Prostate gland (tissue), 2 donors: ENCODE results near the gene ANKS3.

Source experiments
- POLR2AphosphoS5 ChIP-seq: sonication (generic); formaldehyde crosslinking; IDR thresholded peaks from one replicate; pipeline ENCODE4 v1.6.1; 2017; ENCODE audit warnings: antibody characterized with exemption
- TF ChIP-seq, protein P1 (sequence below), 4 experiments: fragments of 200-600 bp in 2 of 4; fragments of 450-650 bp in 2 of 4; sonication (generic) in 2 of 4; IDR thresholded peaks; 1 replicate in 3 of 4; 2 replicates in 1 of 4; pipeline ENCODE4 v1.5.1; 2016 to 2019; ENCODE audit warnings: antibody characterized with exemption in 4 of 4, mild to moderate bottlenecking in 2 of 4, moderate library complexity in 2 of 4

- no peak for TF ChIP-seq POLR2AphosphoS5
- TF ChIP-seq, protein P1, sequence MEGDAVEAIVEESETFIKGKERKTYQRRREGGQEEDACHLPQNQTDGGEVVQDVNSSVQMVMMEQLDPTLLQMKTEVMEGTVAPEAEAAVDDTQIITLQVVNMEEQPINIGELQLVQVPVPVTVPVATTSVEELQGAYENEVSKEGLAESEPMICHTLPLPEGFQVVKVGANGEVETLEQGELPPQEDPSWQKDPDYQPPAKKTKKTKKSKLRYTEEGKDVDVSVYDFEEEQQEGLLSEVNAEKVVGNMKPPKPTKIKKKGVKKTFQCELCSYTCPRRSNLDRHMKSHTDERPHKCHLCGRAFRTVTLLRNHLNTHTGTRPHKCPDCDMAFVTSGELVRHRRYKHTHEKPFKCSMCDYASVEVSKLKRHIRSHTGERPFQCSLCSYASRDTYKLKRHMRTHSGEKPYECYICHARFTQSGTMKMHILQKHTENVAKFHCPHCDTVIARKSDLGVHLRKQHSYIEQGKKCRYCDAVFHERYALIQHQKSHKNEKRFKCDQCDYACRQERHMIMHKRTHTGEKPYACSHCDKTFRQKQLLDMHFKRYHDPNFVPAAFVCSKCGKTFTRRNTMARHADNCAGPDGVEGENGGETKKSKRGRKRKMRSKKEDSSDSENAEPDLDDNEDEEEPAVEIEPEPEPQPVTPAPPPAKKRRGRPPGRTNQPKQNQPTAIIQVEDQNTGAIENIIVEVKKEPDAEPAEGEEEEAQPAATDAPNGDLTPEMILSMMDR (IDR thresholded peaks at IDR 0.05) = no peak
These were observed 52.5 kb downstream of the ANKS3 start for GRCh38 chr16:4681471-4682083.
